HepG2 (cell line): Measurements from ENCODE around the gene VRK1.

ENCODE experiments used
- CTCF ChIP-seq: sonication (generic); formaldehyde crosslinking; IDR thresholded peaks from 2 replicates; pipeline ENCODE4 v1.5.0; 2020; ENCODE audit warnings: mild to moderate bottlenecking, missing genetic modification reagents, moderate library complexity
- MYC ChIP-seq: sonication (generic); formaldehyde crosslinking; IDR thresholded peaks from 2 replicates; pipeline ENCODE4 v1.9.0; 2021; ENCODE audit warnings: missing genetic modification reagents, borderline replicate concordance
- ZBTB33 ChIP-seq: sonication (generic); formaldehyde crosslinking; IDR thresholded peaks from 2 replicates; pipeline ENCODE4 v1.4.0; 2020; ENCODE audit warnings: missing genetic modification reagents
- ZNF441 ChIP-seq: sonication (generic); formaldehyde crosslinking; IDR thresholded peaks from 2 replicates; pipeline ENCODE4 v1.7.0; 2021; ENCODE audit warnings: missing genetic modification reagents, borderline replicate concordance

GRCh38 chr14:96844857-96845570, 47.8 kb downstream of the VRK1 start:
- TF ChIP-seq CTCF: no peak
- TF ChIP-seq ZNF441 (CRISPR knock-in tag): no peak
- no peak for TF ChIP-seq MYC (CRISPR knock-in tag)
- TF ChIP-seq ZBTB33 (CRISPR knock-in tag): no peak
